ENCODE data around the gene CNKSR3.

GRCh38 chr6:154343473-154344308 is 166.8 kb downstream of the CNKSR3 start:
- no peak for TF ChIP-seq CTCF (IDR thresholded peaks at IDR 0.05; ENCODE audit: insufficient read depth, low read length)
- TF ChIP-seq POLR2AphosphoS5 (IDR thresholded peaks at IDR 0.05; ENCODE audit: low read depth) = no peak
- no peak for TF ChIP-seq REST (IDR thresholded peaks at IDR 0.05; ENCODE audit: insufficient replicate concordance, low read depth)
- TF ChIP-seq GABPA (IDR thresholded peaks at IDR 0.05; ENCODE audit: low read depth) = no peak
- no peak for TF ChIP-seq SPI1 (IDR thresholded peaks at IDR 0.05; ENCODE audit: borderline replicate concordance, low read depth)

All from HL-60 (cell line).